Measurements from ENCODE around the gene CACNA1S.

CACNA1S gene

GRCh38 chr1:201008666-201009360 lies 103.4 kb downstream of the CACNA1S start:
- DNase-seq: no peak

GRCh38 chr1:201007481-201007880 lies 104.7 kb downstream of the CACNA1S start:
- no peak for DNase-seq

GRCh38 chr1:201006450-201006849 lies 105.8 kb downstream of the CACNA1S start:
- DNase-seq: no peak

GRCh38 chr1:201004732-201005131 lies 107.5 kb downstream of the CACNA1S start:
- no peak for DNase-seq

GRCh38 chr1:201004154-201004553 lies 108.1 kb downstream of the CACNA1S start:
- no peak for DNase-seq

- no peak for DNase-seq
Observed at GRCh38 chr1:201002510-201002909, 109.7 kb downstream of the CACNA1S start.

GRCh38 chr1:201001962-201002361 lies 110.3 kb downstream of the CACNA1S start:
- no peak for DNase-seq

GRCh38 chr1:201000391-201000790 lies 111.8 kb downstream of the CACNA1S start:
- DNase-seq: no peak

- DNase-seq: no peak
Observed at GRCh38 chr1:200999667-201000066, 112.6 kb downstream of the CACNA1S start.

GRCh38 chr1:200998323-200998722 lies 113.9 kb downstream of the CACNA1S start:
- no peak for DNase-seq

GRCh38 chr1:200992382-200993048 lies 119.7 kb downstream of the CACNA1S start:
- DNase-seq: no peak

GRCh38 chr1:200991097-200991614 lies 121.1 kb downstream of the CACNA1S start:
- peak in 1 of 2 donors; percentile 33 for DNase-seq

GRCh38 chr1:200990114-200990513 lies 122.1 kb downstream of the CACNA1S start:
- no peak for DNase-seq

Measured in hippocampal formation (tissue), 2 donors.